Lower leg skin (tissue), 3 donors: ENCODE data around the gene SESTD1.

ENCODE experiments used
- POLR2A ChIP-seq, 2 donors: fragments of 450-650 bp; IDR thresholded peaks; one replicate each; pipeline ENCODE4 v1.6.1; 2016 to 2017; ENCODE audit warnings: antibody characterized with exemption in 2 of 2, mild to moderate bottlenecking in 1 of 2, moderate library complexity in 1 of 2
- TF ChIP-seq, protein P1 (sequence below), 3 donors: fragments of 450-650 bp; IDR thresholded peaks; one replicate each; pipeline ENCODE4 v1.5.1; 2016; ENCODE audit warnings: antibody characterized with exemption in 3 of 3, mild to moderate bottlenecking in 3 of 3, moderate library complexity in 2 of 3

- TF ChIP-seq, protein P1, sequence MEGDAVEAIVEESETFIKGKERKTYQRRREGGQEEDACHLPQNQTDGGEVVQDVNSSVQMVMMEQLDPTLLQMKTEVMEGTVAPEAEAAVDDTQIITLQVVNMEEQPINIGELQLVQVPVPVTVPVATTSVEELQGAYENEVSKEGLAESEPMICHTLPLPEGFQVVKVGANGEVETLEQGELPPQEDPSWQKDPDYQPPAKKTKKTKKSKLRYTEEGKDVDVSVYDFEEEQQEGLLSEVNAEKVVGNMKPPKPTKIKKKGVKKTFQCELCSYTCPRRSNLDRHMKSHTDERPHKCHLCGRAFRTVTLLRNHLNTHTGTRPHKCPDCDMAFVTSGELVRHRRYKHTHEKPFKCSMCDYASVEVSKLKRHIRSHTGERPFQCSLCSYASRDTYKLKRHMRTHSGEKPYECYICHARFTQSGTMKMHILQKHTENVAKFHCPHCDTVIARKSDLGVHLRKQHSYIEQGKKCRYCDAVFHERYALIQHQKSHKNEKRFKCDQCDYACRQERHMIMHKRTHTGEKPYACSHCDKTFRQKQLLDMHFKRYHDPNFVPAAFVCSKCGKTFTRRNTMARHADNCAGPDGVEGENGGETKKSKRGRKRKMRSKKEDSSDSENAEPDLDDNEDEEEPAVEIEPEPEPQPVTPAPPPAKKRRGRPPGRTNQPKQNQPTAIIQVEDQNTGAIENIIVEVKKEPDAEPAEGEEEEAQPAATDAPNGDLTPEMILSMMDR (IDR thresholded peaks at IDR 0.05): no peak
- no peak for TF ChIP-seq POLR2A (IDR thresholded peaks at IDR 0.05)
Measured at GRCh38 chr2:179251870-179252269, 12.8 kb downstream of the SESTD1 start.
